Left lung (tissue), 14 donors: ENCODE results near the gene DNASE1L3. TPM values are rescaled to one million over a fixed set of nuclear protein-coding genes. Genes with fewer than 3 reads are reported as not detected.

Experiments
- ATAC-seq: fragments of 200-7000 bp; cut with Tn5 transposase; one replicate; pipeline ENCODE4 v1.9.1; 2020; ENCODE audit warnings: moderate library complexity
- DNase-seq, 4 donors: peaks; one replicate each; pipeline ENCODE4 v3.0.0-alpha.2; 2013 to 2020
- H3K27ac ChIP-seq, 2 donors: fragments of 200-600 bp; sonication (generic) in 1 of 2; one replicate each; pipeline versions ENCODE4 v1.5.0 to v1.8.0; 2020 to 2021
- H3K27me3 ChIP-seq, 2 donors: fragments of 200-600 bp; sonication (generic) in 1 of 2; one replicate each; pipeline versions ENCODE4 v1.5.0 to v1.8.0; 2020 to 2021
- H3K36me3 ChIP-seq, 2 donors: fragments of 200-600 bp; sonication (generic) in 1 of 2; one replicate each; pipeline versions ENCODE4 v1.5.0 to v1.8.0; 2020 to 2021
- H3K4me1 ChIP-seq, 2 donors: fragments of 200-600 bp; one replicate each; pipeline ENCODE4 v1.8.0; 2021
- H3K4me3 ChIP-seq, 2 donors: fragments of 200-600 bp; sonication (generic) in 1 of 2; one replicate each; pipeline versions ENCODE4 v1.5.0 to v1.8.0; 2020 to 2021; ENCODE audit warnings: mild to moderate bottlenecking in 1 of 2
- H3K9me3 ChIP-seq, 2 donors: fragments of 200-600 bp; sonication (generic) in 1 of 2; one replicate each; pipeline versions ENCODE4 v1.5.0 to v1.8.0; 2020 to 2021
- intact Hi-C, 2 donors: fragments of 100-400 bp; cut with DNase I; formaldehyde crosslinking; loops; one replicate each; pipeline versions ENCODE4 v1.11.2 to v1.14.2; 2022
- long read RNA-seq, 12 donors: library from polyadenylated mRNA in 2 of 12; unstranded in 2 of 12; transcript quantifications; one replicate each; pipeline ENCODE4 v2.0.0 and lab custom pipeline, GENCODE V29; 2019 to 2026
- polyA plus RNA-seq, 6 donors: library from polyadenylated mRNA; unstranded; fragments of 120-200 nt; gene quantifications; one replicate each; pipeline ENCODE4 v1.2.1, GENCODE V29; 2013; ENCODE audit not compliant: insufficient read length in 6 of 6
- total RNA-seq, 2 donors: library from RNA; stranded (reverse); fragmentation: NEBNext Ultra II Directional; extraction: Animal tissue kit (Norgen Biotek cat#: 25700); gene quantifications; one replicate each; pipeline ENCODE4 v1.2.1, GENCODE V29; 2021
- TF ChIP-seq, protein P1 (sequence below), 2 donors: fragments of 200-600 bp; sonication (generic) in 1 of 2; IDR thresholded peaks; one replicate each; pipeline versions ENCODE4 v1.5.0 to v1.8.0; 2021; ENCODE audit warnings: antibody characterized with exemption in 2 of 2
- donor health status: DM: no; HTN: yes; CAD: no.
- donor health status: DM: no; HTN: no; CAD: no.

DNASE1L3 gene, protein sequence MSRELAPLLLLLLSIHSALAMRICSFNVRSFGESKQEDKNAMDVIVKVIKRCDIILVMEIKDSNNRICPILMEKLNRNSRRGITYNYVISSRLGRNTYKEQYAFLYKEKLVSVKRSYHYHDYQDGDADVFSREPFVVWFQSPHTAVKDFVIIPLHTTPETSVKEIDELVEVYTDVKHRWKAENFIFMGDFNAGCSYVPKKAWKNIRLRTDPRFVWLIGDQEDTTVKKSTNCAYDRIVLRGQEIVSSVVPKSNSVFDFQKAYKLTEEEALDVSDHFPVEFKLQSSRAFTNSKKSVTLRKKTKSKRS
- total RNA-seq, result 1 to 10 TPM; 1.2 to 3.0 TPM
- 1 to 10 TPM in 5 of 6 donors, under 1 TPM in 1; 1.00 to 2.1 (median 1.8) TPM for polyA plus RNA-seq
- long read RNA-seq, donor 1, partial matches to known transcripts, result 0 of 1 reads
- long read RNA-seq, donor 1, other reads (novel, unspliced or antisense), result 0 of 1 reads
- long read RNA-seq, donor 2, partial matches to known transcripts, result 0 of 1 reads
- long read RNA-seq, donor 2, other reads (novel, unspliced or antisense), result 0 of 1 reads
- long read RNA-seq, donor 3, partial matches to known transcripts, result 0 of 1 reads
- long read RNA-seq, donor 3, other reads (novel, unspliced or antisense), result 0 of 1 reads
- long read RNA-seq, donor 4, partial matches to known transcripts, result 0 of 1 reads
- long read RNA-seq, donor 4, other reads (novel, unspliced or antisense), result 1 of 1 reads
- long read RNA-seq, donor 5, partial matches to known transcripts, result 0 of 1 reads
- long read RNA-seq, donor 5, other reads (novel, unspliced or antisense), result 0 of 1 reads
- long read RNA-seq, donor 6, partial matches to known transcripts, result 0 of 1 reads
- long read RNA-seq, donor 6, other reads (novel, unspliced or antisense), result 0 of 1 reads
- long read RNA-seq, donor 7, result 0 reads
- long read RNA-seq, donor 8, result 0 reads
- long read RNA-seq, donor 9, result 0 reads
- long read RNA-seq, donor 10, transcript DNASE1L3-201 (8 exons, 1,294 nt), result major isoform, 8 of 8 reads
- long read RNA-seq, donor 10, partial matches to known transcripts, result 0 of 8 reads
- long read RNA-seq, donor 10, other reads (novel, unspliced or antisense), result 0 of 8 reads
- long read RNA-seq, donor 11, partial matches to known transcripts, result 90 of 90 reads
- long read RNA-seq, donor 11, other reads (novel, unspliced or antisense), result 0 of 90 reads
- long read RNA-seq, donor 12, partial matches to known transcripts, result 0 of 2 reads
- long read RNA-seq, donor 12, other reads (novel, unspliced or antisense), result 0 of 2 reads

DNA sequence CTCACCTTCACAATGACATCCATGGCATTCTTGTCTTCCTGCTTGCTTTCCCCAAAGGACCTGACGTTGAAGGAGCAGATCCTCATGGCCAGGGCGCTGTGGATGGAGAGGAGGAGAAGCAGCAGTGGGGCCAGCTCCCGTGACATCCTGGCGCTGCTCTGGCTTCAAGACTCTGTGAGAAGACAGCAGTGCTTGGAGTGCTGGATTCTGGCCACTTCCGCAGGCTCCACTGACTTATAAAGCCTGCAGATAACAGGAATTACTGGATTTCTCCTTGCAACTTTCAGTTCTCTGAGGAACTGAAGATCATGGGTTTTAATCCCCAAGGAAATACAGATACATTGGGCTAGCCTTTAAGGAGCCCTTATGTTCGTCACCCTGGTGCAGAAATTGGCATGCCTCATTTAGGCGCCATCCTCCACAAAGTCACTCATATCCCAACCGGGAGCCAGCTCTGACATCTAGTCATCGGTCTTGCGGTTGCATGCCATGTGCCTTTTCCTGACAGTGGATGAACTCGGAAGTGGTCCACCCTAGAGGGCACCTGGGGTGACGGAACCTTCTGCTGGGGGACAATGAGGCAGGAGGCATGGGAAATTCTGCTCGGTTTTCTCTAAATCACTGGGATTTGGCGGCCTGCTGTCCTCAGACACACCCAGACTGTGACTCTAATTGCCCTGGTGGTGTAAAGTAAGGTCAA lies at the start of gene DNASE1L3:
TSS of gene DNASE1L3 (minus strand) at position 212 of the 700 bp plus-strand sequence. CDS start at position 146, 66 bp downstream.
- Histone ChIP-seq H3K4me3 (no peak within 1 kb of the TSS), H3K27me3 (no peaks in the 10 kb centered on the region), H3K4me1 (peaks cover 0 to 9% of the 10 kb centered on the region in 2 donors), H3K27ac (no peak within 1 kb of the TSS), H3K36me3 (no peaks in the 10 kb centered on the region), H3K9me3 (no peaks in the 10 kb centered on the region)
- intact Hi-C loops, result no loop called here
- TF ChIP-seq, protein P1, sequence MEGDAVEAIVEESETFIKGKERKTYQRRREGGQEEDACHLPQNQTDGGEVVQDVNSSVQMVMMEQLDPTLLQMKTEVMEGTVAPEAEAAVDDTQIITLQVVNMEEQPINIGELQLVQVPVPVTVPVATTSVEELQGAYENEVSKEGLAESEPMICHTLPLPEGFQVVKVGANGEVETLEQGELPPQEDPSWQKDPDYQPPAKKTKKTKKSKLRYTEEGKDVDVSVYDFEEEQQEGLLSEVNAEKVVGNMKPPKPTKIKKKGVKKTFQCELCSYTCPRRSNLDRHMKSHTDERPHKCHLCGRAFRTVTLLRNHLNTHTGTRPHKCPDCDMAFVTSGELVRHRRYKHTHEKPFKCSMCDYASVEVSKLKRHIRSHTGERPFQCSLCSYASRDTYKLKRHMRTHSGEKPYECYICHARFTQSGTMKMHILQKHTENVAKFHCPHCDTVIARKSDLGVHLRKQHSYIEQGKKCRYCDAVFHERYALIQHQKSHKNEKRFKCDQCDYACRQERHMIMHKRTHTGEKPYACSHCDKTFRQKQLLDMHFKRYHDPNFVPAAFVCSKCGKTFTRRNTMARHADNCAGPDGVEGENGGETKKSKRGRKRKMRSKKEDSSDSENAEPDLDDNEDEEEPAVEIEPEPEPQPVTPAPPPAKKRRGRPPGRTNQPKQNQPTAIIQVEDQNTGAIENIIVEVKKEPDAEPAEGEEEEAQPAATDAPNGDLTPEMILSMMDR (IDR thresholded peaks at IDR 0.05), result no peak
- no peak for DNase-seq
- no peak for ATAC-seq

DNA sequence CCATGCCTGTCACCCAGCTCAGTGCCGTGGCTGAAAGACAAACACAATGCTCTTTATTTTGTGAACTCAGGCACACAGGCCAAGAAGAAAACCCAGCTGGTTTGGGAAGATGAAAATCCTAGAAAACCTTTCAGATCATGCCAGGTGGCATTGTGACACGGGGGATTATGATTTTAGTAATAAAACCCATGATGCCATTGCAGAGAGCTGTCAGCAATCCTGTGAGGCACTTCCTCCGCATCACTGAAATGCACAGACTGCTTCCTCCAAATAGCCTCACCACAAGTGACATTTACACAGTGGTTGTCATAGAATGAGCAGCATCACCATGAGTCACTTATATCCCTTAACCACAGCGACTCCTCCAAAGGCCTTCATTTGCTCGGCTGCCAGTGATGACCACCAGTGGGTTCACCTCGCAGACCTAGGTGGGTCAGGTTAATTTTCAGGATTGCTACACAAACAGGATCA lies 49.5 kb upstream of the DNASE1L3 start:
- no peak for DNase-seq

DNA sequence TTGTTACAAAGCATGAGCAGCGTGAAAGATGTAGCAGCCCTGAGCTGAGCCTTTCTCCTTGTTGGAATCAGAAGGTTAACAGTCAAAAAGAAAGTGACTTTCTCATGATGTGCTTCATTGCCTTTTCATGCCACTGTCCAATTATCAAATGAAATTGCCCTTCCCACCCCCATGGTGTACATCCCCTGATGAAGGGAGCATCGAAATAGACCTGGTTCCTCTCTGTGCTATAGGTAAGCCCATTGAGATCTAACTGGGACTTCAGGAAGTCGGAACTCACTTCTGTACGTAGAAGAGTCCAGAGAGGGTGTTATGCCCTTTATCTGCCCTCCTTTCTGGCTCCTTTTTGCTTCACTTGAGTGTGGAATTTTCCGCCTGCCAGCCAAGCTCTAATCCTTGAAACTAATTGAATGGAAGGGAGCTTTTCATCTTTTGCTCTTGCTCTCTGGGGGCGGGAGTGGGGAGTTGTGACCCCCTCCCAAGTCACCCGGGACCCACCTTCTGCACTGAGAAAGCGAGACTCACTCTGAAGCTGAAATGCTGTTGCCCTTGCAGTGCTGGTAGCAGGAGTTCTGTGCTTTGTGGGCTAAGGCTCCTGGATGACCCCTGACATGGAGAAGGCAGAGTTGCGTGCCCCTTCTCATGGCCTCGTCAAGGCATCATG lies 47.8 kb upstream of the DNASE1L3 start:
- H3K4me1 ChIP-seq, result no peaks in the 10 kb centered on the region
- no peaks in the 10 kb centered on the region for H3K9me3 ChIP-seq

More for the DNA sequence above, 49.5 kb upstream of the DNASE1L3 start:
- TF ChIP-seq, protein P1 (IDR thresholded peaks at IDR 0.05), result no peak
- Histone ChIP-seq H3K4me3 (no peak overlapping the region), H3K9me3 (no peaks in the 10 kb centered on the region), H3K27ac (no peak overlapping the region), H3K27me3 (no peaks in the 10 kb centered on the region), H3K4me1 (no peaks in the 10 kb centered on the region), H3K36me3 (peaks cover 0 to 27% of the 10 kb centered on the region in 2 donors)
- intact Hi-C loops, result no loop called here
- ATAC-seq, result peak; percentile 61

DNA sequence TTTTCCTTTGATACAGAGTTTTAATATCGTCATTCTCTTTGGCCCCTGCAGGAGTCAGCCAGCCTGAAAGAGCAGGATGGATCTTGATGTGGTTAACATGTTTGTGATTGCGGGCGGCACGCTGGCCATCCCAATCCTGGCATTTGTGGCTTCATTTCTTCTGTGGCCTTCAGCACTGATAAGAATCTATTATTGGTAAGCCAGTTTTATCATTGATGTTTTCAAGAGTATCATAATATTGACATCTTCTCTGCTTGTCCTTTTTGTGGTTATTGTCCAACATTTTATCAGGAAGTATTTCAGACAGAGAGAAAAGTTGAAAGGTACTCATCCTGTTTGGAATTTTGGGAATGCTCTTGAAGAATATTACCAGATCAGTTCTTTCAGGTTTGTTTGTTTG lies 45.7 kb upstream of the DNASE1L3 start:
- H3K9me3 ChIP-seq, result no peaks in the 10 kb centered on the region
- intact Hi-C loops, result no loop called here
- TF ChIP-seq, protein P1 (IDR thresholded peaks at IDR 0.05), result no peak
- no peaks in the 10 kb centered on the region for H3K4me1 ChIP-seq
- H3K27me3 ChIP-seq, result no peaks in the 10 kb centered on the region
- H3K4me3 ChIP-seq, result no peak overlapping the region
- no peak overlapping the region for H3K27ac ChIP-seq
- DNase-seq (no peak), ATAC-seq (no peak)
- H3K36me3 ChIP-seq, result peaks cover 0 to 27% of the 10 kb centered on the region in 2 donors

More for the DNA sequence above, 47.8 kb upstream of the DNASE1L3 start:
- DNase-seq (no peak), ATAC-seq (no peak)
- H3K4me3 ChIP-seq, result no peak overlapping the region
- TF ChIP-seq, protein P1 (IDR thresholded peaks at IDR 0.05), result no peak
- H3K27ac ChIP-seq, result no peak overlapping the region
- no peaks in the 10 kb centered on the region for H3K27me3 ChIP-seq
- H3K36me3 ChIP-seq, result peaks cover 0 to 27% of the 10 kb centered on the region in 2 donors
- intact Hi-C loops, result no loop called here
